ENCODE results near the gene MN1.

DNA sequence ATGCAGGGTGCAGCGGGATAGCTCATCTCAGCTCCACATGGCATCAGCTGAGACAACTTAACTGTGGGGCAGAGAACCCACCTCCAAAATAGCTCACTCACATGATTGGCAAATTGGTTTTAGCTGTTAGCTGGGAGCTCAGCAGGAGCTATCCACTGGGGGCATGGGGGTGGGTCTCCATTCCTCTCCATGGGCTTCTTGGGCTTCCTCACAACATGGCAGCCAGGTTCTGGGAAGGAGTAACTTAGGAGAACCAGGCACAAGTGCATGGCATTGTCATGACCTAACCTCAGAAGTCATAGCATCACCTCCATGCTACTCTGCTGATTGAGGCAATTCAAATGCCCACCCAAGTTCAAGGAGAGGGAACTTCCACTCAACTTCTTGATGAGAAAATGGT is 85.5 kb downstream of the MN1 start:
- no peak for TF ChIP-seq CTCF (IDR thresholded peaks at IDR 0.05; ENCODE audit: low read depth, low read length, poor library complexity, severe bottlenecking)
- TF ChIP-seq EZH2phosphoT487 (IDR thresholded peaks at IDR 0.05; ENCODE audit: borderline replicate concordance, low read length) = no peak

All from DOHH2 (cell line).